ENCODE data around the gene APCDD1L. TPM values are rescaled to one million over a fixed set of nuclear protein-coding genes. Genes with fewer than 3 reads are reported as not detected.
A peak's percentile ranks its signal among the peaks of the same experiment; 100 is the strongest.

Gene APCDD1L
- total RNA-seq, 1 experiment from 2014 or later: 2.4 TPM

DNA sequence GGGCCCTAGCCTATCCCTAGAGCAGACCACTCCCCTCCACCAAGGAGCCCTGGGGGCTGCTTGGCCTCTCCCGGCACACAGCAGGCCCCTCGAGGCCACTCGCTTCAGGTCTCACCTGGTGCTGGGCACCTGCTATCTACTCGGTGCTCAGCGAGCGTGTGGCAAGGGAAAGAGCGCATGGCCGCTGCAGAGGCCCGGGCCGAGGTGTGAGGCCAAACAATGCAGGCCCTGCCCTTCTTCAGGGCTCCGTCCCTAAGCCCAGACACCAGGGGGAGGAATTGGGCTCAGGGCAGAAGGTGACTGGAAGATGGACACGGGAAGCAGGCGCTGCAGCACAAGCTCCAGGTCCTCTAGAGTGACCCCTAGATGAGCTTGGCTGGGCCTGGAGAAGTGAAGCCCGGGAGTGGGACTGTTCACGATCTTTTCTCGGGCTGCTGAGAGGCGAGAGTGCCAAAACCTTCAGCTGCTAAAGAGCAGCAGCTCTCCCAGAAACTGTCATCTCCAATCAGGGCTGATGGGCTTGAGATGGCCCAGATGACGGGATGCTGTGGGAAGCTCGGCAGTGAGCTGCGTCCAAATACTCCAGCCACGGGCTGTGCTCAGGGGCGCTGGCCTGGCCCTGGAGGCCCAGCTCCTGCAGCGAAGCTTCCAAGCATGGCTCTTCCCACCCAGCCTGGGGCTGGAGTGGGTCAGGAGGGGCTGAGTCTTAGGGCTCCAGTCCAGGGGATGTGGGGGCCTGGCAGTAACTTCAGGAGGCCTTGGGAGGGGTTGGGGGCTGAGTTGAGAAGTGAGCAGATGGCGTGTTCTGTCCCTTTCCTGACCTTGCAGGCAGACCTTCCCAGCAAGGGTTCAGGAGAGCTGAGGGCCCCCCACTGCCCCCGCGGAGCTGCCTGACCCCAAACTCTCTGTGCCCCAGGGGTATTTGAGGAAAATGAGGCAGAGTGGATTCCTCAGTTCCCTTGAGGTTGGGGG, 43.7 kb downstream of the APCDD1L start:
- H3K4me1 Mint-ChIP-seq: 0 out of 2 replicates have a peak, but pooled peaks cover 4% of the 10 kb centered on the region
- H3K4me3 Mint-ChIP-seq: no peak overlapping the region
- no peak overlapping the region for H3K27ac Mint-ChIP-seq
- H3K36me3 Mint-ChIP-seq: no peaks in the 10 kb centered on the region
- peaks cover 2% of the 10 kb centered on the region for H3K9me3 Mint-ChIP-seq
- DNase-seq (ENCODE audit: low spot score) (no peak), ATAC-seq (no peak; the same call in 1 of the 2 replicates)
- TF ChIP-seq SMAD4 (CRISPR knock-in tag; IDR thresholded peaks at IDR 0.05): no peak
- TF ChIP-seq, protein P1, sequence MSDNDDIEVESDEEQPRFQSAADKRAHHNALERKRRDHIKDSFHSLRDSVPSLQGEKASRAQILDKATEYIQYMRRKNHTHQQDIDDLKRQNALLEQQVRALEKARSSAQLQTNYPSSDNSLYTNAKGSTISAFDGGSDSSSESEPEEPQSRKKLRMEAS (CRISPR knock-in tag; IDR thresholded peaks at IDR 0.05): 0 out of 2 replicates have a peak, but pooled peaks have one; percentile 61
- no peak for TF ChIP-seq HMGXB4 (CRISPR knock-in tag; IDR thresholded peaks at IDR 0.05)
- ChIA-PET CTCF (interaction anchor here (0.7 to 1.0 kb wide), 5 partner anchors 10 to 220 kb away, joined by 3 to 5 read pairs (median 3); partner anchors contain the start of gene STX16), POLR2A (interaction anchor here (0.6 kb wide), 1 partner anchor 147 kb away, joined by 6 read pairs; no protein-coding TSS in a partner anchor)
- H3K27me3 Mint-ChIP-seq (ENCODE audit: low read depth): no peaks in the 10 kb centered on the region

DNA sequence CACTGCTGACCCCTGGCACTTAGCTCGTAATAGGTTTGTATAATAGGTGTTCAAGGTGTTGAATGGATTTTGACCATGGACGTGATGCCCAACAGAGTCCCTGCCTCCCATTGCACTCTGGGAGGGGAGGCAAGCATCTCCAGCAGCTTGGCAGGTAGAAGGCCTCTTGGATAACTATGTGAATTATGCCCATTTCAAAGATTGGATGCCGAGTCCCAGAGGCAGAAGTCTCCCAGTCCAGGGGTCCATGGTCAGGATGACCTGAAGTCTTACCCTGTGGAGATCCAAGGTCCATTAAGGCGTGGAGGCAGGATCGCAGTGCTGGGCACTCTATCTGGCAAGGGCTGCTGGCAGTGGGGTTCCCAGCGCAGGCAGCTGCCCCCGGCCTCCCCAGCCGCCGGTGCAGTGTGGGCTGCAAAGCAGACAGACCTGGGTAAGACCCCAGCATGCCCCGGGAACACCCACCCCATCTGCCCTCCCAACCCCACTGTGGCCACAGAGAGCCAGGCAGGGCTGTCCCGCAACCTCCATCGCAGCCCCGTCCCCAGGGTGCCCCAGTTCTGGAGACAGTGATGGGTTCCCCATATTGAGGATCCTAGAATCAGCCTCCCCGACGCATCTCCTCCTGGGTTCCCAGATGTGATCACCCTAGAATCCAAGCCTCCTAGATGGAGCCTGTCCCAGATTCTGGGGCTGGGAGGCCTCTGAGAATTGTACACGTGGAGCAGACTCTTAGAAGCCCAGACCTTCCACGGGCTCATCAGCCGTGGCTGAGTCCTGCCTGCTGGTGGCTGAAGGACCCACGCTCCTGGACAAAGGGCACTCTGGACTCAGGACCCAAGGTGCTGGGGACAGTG, 44.6 kb downstream of the APCDD1L start:
- CTCF ChIA-PET: interaction anchor here (1.0 to 1.1 kb wide), 2 partner anchors 88 to 180 kb away, joined by 5 read pairs; partner anchors contain the start of gene STX16
- ATAC-seq (no peak), DNase-seq (ENCODE audit: low spot score) (no peak)
- H3K36me3 Mint-ChIP-seq: no peaks in the 10 kb centered on the region
- H3K4me3 Mint-ChIP-seq: no peak overlapping the region
- H3K9me3 Mint-ChIP-seq: no peaks in the 10 kb centered on the region
- no peaks in the 10 kb centered on the region for H3K27me3 Mint-ChIP-seq (ENCODE audit: low read depth)
- POLR2A ChIA-PET: no interaction called here
- no peak overlapping the region for H3K27ac Mint-ChIP-seq
- 0 out of 2 replicates have a peak, but pooled peaks cover 4% of the 10 kb centered on the region for H3K4me1 Mint-ChIP-seq
- no peak for TF ChIP-seq RORB (CRISPR knock-in tag; IDR thresholded peaks at IDR 0.05)
- TF ChIP-seq EMX1 (CRISPR knock-in tag; IDR thresholded peaks at IDR 0.05): no peak
- TF ChIP-seq, protein P2, sequence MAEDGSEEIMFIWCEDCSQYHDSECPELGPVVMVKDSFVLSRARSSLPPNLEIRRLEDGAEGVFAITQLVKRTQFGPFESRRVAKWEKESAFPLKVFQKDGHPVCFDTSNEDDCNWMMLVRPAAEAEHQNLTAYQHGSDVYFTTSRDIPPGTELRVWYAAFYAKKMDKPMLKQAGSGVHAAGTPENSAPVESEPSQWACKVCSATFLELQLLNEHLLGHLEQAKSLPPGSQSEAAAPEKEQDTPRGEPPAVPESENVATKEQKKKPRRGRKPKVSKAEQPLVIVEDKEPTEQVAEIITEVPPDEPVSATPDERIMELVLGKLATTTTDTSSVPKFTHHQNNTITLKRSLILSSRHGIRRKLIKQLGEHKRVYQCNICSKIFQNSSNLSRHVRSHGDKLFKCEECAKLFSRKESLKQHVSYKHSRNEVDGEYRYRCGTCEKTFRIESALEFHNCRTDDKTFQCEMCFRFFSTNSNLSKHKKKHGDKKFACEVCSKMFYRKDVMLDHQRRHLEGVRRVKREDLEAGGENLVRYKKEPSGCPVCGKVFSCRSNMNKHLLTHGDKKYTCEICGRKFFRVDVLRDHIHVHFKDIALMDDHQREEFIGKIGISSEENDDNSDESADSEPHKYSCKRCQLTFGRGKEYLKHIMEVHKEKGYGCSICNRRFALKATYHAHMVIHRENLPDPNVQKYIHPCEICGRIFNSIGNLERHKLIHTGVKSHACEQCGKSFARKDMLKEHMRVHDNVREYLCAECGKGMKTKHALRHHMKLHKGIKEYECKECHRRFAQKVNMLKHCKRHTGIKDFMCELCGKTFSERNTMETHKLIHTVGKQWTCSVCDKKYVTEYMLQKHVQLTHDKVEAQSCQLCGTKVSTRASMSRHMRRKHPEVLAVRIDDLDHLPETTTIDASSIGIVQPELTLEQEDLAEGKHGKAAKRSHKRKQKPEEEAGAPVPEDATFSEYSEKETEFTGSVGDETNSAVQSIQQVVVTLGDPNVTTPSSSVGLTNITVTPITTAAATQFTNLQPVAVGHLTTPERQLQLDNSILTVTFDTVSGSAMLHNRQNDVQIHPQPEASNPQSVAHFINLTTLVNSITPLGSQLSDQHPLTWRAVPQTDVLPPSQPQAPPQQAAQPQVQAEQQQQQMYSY (CRISPR knock-in tag; IDR thresholded peaks at IDR 0.05): no peak
- no peak for TF ChIP-seq GRHL2 (CRISPR knock-in tag; IDR thresholded peaks at IDR 0.05; ENCODE audit: insufficient replicate concordance, severe bottlenecking)
- TF ChIP-seq ATF1 (CRISPR knock-in tag; IDR thresholded peaks at IDR 0.05): no peak
- no peak for TF ChIP-seq E2F5 (CRISPR knock-in tag; IDR thresholded peaks at IDR 0.05)
- no peak for TF ChIP-seq NR1H2 (CRISPR knock-in tag; IDR thresholded peaks at IDR 0.05)
- no peak for TF ChIP-seq HMGA2 (CRISPR knock-in tag; IDR thresholded peaks at IDR 0.05)
- no peak for TF ChIP-seq ZNF423 (CRISPR knock-in tag; IDR thresholded peaks at IDR 0.05)
- no peak for TF ChIP-seq ATF6 (CRISPR knock-in tag; IDR thresholded peaks at IDR 0.05)
- TF ChIP-seq TEAD1 (CRISPR knock-in tag; IDR thresholded peaks at IDR 0.05): no peak
- TF ChIP-seq AR (CRISPR knock-in tag; IDR thresholded peaks at IDR 0.05): no peak
- TF ChIP-seq, protein P3, sequence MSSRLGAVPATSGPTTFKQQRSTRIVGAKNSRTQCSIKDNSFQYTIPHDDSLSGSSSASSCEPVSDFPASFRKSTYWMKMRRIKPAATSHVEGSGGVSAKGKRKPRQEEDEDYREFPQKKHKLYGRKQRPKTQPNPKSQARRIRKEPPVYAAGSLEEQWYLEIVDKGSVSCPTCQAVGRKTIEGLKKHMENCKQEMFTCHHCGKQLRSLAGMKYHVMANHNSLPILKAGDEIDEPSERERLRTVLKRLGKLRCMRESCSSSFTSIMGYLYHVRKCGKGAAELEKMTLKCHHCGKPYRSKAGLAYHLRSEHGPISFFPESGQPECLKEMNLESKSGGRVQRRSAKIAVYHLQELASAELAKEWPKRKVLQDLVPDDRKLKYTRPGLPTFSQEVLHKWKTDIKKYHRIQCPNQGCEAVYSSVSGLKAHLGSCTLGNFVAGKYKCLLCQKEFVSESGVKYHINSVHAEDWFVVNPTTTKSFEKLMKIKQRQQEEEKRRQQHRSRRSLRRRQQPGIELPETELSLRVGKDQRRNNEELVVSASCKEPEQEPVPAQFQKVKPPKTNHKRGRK (CRISPR knock-in tag; IDR thresholded peaks at IDR 0.05; ENCODE audit: borderline replicate concordance): no peak
- TF ChIP-seq CBFB (CRISPR knock-in tag; IDR thresholded peaks at IDR 0.05; ENCODE audit: low read depth): no peak
- no peak for TF ChIP-seq TCF7 (CRISPR knock-in tag; IDR thresholded peaks at IDR 0.05; ENCODE audit: low read depth)
